HG03103 (cell line): ENCODE measurements around the gene ZSCAN4.

Source experiments
- ATAC-seq: cut with Tn5 transposase; IDR thresholded peaks from one replicate; pipeline ENCODE4 v1.9.1; 2021; ENCODE audit warnings: low read depth; ENCODE audit not compliant: unreplicated experiment

ZSCAN4 gene

DNA sequence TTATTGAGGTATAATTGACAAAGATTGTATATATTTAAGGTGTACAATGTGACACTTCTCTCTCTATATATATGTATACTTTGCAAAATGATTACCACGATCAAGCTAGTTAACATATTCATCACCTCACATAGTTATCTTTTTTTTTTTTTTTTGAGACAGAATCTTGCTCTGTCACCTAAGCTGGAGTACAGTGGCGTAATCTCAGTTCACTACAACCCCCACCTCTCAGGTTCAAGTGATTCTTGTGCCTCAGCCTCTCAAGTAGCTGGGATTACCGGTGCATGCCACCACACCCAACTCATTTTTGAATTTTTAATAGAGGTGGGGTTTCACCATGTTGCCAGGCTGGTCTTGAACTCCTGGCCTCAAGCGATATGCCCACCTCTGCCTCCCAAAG is 3.7 kb downstream of the ZSCAN4 start:
- no peak for ATAC-seq

DNA sequence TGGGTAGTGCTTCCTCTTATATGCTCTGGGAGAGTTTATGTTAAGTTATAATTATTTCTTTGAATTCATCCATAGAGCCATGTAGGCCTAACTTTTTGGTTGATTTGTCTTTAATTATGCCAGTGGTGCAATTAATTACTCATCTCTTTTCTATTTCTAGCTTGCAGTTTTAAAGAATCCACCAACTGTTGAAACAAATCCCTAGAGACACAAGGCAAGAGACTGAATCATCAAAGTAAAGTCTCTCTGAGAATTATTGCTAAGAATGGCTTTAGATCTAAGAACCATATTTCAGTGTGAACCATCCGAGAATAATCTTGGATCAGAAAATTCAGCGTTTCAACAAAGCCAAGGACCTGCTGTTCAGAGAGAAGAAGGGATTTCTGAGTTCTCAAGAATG is 7.1 kb downstream of the ZSCAN4 start:
- ATAC-seq: no peak

DNA sequence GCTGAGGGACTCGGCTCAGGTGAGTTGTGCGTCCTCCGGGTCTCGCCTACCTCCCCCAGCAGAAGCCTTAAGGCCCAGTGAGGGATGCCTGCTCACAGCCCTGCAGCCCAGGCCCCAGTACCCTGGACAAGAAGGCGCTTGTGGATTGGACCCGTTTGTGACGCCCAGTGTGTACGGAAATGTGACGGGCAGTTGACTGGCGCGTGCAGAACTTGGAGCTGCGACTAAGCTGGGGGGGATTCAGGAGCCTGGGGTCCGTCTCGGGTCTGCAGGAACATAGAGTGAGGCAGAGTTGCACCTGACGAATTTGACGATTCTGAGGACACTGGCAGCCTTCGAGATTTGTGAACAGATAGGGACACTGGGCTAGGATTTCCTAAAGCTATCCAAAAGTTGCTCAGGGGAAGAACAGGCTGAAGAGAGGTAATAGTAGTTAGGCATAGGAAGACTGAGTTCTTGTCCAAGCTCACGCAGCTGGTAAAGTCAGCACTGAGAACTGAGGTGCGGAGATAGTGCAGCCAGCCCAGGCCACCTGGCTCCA is 13.6 kb downstream of the ZSCAN4 start:
- ATAC-seq: no peak

DNA sequence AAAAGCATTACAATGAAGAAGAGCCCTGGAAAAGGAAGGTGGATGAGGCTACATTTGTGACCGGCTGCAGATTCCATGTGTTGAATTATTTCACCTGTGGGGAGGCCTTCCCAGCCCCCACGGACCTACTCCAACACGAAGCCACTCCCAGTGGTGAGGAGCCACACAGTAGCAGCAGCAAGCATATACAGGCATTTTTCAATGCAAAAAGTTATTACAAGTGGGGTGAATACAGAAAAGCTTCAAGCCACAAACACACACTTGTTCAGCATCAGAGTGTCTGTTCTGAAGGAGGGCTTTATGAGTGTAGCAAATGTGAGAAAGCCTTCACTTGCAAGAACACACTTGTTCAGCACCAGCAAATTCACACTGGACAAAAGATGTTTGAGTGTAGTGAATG is 18.0 kb downstream of the ZSCAN4 start:
- no peak for ATAC-seq

DNA sequence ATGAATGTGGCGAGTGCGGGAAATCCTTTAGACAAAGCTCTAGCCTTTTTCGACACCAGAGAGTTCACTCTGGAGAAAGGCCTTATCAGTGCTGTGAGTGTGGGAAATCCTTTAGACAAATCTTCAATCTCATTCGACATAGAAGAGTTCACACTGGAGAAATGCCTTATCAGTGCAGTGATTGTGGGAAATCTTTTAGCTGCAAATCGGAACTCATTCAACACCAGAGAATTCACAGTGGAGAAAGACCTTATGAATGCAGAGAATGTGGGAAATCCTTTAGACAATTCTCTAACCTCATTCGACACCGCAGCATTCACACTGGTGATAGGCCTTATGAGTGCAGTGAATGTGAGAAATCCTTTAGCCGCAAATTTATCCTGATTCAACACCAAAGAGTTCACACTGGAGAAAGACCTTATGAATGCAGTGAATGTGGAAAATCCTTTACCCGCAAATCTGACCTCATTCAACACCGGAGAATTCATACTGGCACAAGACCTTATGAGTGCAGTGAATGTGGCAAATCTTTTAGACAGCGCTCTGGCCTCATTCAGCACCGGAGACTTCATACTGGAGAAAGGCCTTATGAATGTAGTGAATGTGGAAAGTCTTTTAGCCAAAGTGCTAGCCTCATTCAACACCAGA is 18.8 kb downstream of the ZSCAN4 start:
- ATAC-seq: no peak

DNA sequence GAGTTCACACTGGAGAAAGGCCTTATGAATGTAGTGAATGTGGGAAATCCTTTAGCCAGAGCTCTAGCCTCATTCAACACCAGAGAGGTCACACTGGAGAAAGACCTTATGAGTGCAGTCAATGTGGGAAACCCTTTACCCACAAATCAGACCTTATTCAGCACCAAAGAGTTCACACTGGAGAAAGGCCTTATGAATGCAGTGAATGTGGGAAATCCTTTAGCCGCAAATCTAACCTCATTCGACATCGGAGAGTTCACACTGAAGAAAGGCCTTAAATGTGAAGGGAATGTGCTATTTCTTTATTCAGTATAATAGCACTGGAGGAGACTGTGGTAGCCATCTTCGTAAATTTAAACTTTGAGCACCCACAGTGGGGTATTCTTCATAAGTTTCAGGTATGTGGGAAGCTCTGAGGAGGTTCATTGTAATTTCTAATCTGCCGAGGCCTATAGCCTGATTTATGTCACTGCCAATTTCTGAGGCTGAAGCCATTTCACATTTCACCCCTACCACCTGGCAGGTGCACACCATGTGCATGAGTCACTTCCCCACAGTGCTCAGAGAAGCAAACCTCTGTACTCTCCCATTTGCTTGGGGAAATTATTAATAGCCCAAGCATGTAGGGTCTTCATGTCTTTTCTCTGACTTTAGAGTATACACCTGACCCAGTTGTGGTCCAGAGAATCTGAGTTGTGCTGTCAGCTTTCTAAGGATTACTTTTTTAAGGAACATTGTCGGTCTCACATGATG is 19.5 kb downstream of the ZSCAN4 start:
- no peak for ATAC-seq

DNA sequence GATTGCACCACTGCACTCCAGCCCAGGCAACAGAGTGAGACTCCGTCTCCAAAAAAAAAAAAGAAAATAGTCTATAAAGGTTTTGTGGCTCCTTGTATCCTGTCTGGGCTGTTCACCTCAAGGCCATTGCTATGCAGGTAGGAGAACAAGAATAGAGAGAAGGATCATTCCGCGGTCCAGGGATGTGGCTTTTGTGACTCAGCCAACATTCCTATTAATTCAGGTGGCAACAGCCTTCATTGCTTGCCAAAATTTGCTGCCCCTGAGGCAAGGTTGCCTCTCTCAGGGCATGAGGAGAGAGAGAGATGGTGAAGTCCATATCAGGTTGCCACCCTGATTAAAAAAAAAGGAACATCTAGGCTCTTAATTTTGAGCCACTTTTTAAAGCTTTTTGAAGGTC is 21.0 kb downstream of the ZSCAN4 start:
- ATAC-seq: no peak

DNA sequence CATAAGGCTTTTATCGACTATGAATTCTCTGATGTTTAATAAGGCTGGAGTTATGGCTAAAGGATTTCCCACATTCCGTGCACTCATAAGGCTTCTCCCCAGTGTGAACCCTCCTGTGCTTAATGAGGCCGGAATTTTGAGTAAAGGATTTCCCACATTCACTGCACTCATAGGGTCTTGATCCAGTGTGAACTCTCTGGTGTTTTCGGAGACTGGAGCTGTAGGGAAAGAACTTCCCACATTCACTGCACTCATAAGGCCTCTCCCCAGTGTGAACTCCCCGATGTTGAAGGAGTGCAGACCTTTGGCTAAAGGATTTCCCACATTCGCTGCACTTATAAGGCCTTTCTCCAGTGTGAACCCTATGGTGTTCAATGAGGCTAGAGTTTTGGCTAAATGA is 32.9 kb downstream of the ZSCAN4 start:
- no peak for ATAC-seq

DNA sequence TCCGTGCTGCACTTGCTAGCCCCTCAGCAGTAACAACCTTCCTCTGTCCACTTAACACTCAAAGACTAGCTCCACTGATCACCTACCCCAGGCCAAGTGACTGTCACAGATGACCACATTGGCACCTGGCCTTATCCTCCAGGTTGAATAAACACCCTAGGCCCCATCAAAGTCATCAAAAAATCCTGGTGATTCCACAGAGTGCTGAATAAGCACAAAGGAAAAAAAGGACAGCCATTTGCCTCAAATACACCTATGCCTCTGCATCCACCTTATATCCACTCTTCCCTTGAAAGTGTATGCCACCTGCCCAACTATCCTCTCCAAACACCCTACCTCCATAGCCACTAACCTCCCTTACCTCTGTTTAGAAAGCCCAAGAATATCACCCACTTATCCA is 37.6 kb downstream of the ZSCAN4 start:
- ATAC-seq: no peak

DNA sequence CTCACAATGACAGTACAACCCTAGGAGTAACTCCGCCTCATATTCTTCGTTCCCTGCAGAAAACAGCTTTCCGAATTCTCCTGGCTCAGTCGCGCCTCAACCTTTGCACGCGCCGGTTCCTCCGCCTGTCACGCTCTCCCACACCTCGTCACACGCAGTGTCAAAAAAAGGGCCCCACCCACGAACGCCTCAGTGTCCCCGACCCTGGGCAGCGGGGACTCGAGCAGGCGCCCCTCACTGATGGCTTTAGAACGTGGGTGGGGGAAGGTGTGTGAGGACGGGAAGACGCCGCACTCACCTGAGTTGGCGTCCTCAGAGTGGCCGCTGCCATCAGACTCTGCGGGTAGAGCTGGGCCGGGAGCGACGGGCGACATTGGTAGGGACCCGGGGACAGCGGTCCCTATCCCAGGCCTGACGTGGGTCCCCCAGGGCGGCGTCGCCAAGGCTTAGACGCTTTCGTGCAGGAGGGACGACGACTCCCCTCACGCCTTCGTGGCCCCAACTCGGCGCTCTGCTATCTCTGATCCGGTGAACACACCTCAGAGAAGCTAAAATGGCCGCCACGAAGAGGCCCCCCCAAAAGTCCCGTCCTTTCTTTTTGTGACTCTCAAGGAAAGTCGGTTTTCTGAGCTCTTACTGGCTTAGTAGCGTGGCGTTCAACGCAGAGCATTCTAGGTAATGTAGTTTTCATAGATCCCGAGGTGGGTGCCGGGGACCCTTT is 40.1 kb downstream of the ZSCAN4 start, which contains the start of gene ZNF154:
TSS of gene ZNF154 (minus strand) at position 564 of the 721 bp plus-strand sequence. CDS start at position 331, 233 bp downstream.
- ATAC-seq: no peak

DNA sequence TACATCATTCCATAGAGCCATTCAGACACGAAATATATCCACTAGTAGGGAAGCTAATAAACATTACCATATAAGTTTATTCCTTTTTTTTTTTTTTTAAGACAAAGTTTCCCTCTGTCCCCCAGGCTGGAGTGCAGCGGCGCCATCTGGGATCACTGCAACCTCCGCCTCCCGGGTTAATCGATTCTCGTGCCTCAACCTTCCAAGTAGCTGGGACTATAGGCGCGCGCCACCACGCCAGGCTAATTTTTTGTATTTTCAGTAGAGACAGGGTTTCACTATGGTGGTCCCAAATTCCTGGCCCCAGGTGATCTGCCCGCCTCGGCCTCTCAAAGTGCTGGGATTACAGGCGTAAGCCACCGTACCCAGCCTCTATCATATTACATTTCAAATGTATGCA is 40.9 kb downstream of the ZSCAN4 start:
- ATAC-seq: no peak

DNA sequence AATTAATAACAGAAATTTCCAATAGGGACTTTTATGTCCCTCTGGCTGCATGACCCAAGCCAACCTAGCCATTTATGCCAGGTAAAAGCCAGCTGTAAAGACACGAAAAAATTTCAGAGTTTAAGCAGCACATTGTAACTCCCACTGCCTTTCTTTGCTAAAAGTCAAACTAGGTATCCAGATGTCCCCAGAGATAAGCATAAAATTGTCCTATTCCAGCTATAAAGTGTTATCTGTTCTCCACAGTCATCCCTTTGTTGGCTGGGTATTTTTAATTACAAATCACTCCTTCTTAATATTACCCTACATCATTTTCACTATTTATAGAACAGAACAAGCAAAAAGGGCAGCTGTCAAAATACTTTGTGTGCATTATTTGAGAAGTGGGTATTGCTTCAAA is 43.5 kb downstream of the ZSCAN4 start:
- no peak for ATAC-seq

DNA sequence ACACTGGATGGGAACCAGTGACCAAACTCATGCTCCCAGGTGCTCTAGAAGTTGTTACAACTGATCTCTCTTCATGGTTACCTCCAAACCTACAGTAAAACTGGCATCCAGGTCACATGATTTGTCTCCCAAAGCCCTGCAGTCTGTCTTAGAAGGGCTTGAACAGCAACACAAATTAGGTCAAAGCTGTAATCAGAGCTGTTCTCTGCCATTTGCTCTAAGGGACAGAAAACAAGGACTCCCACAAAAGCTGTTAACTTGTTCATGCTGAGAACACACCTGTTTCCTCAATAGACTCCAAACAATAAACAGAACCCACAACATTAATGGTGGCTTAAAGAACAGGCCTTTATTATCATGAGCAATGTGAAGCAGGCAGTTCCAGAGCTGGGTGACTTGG is 50.7 kb downstream of the ZSCAN4 start:
- no peak for ATAC-seq

DNA sequence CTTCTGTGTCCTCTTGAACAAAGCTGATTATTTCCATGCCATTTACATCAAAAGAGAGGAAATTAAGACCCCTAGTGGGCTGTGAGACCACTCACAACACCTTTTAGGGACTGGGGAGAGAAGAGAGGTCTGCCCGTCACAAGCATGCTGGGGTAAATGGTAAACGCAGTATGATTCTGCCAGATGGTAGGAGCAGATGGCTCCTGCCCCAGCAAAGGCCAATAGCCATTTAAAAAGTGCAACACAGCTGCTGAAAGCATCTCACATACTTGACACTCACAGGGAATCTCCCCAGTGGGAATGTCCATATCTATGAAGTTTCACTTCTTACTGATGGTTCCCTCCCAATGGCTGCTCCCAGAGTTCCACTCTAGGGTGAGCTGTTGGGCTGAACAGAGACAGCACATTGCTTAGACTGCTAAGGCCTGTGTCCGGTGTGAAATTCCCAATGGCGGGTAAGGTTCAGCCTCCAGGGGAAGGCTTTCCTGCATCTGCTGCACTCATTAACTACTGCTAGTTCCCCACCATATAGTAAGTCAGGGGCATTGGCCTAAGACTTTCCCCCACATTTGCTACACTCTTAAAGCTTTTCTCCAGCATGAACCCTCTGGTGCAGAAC is 51.3 kb downstream of the ZSCAN4 start:
- ATAC-seq: no peak

DNA sequence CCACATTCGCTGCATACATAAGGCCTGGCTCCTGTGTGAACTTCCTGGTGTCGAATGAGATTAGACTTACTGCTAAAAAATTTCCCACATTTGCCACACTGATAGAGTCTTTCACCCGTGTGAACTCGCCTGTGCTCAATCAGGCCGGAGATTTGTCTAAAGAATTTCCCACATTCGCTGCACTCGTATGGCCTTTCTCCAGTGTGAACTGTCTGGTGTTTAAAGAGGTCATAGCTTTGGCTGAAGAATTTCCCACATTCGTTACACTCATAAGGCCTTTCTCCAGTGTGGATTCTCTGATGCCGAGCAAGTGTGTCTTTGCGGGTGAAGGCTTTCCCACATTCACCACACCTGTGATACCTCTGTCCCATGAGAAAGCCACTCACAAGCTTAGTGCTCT is 52.1 kb downstream of the ZSCAN4 start:
- no peak for ATAC-seq
